Parathyroid adenoma (tissue), 2 donors: ENCODE results near the gene FARS2.

Source experiments
- H2AFZ ChIP-seq: fragments of 300-600 bp; sonication (generic); one replicate; pipeline ENCODE4 v1.7.0; 2017; ENCODE audit warnings: antibody characterized with exemption, mild to moderate bottlenecking
- H3K27ac ChIP-seq: fragments of 300-600 bp; sonication (generic); one replicate; pipeline ENCODE4 v1.7.0; 2017
- H3K27me3 ChIP-seq: fragments of 300-600 bp; sonication (generic); one replicate; pipeline ENCODE4 v1.7.0; 2017; ENCODE audit warnings: low read length; ENCODE audit not compliant: control insufficient read depth, insufficient read depth
- H3K36me3 ChIP-seq: fragments of 300-600 bp; sonication (generic); one replicate; pipeline ENCODE4 v1.7.0; 2017; ENCODE audit warnings: low read length; ENCODE audit not compliant: control insufficient read depth, insufficient read depth
- H3K4me1 ChIP-seq: fragments of 300-600 bp; sonication (generic); one replicate; pipeline ENCODE4 v1.7.0; 2017; ENCODE audit warnings: control low read depth
- H3K4me2 ChIP-seq: fragments of 300-600 bp; sonication (generic); one replicate; pipeline ENCODE4 v1.7.0; 2017; ENCODE audit warnings: low read length
- H3K4me3 ChIP-seq: fragments of 300-600 bp; sonication (generic); one replicate; pipeline ENCODE4 v1.7.0; 2017; ENCODE audit warnings: low read depth, low read length
- H3K79me2 ChIP-seq: fragments of 300-600 bp; sonication (generic); one replicate; pipeline ENCODE4 v1.7.0; 2017; ENCODE audit warnings: control low read depth
- H3K9ac ChIP-seq: fragments of 300-600 bp; sonication (generic); one replicate; pipeline ENCODE4 v1.7.0; 2017; ENCODE audit warnings: mild to moderate bottlenecking
- H3K9me3 ChIP-seq: fragments of 300-600 bp; sonication (generic); one replicate; pipeline ENCODE4 v1.7.0; 2017; ENCODE audit warnings: low read length; ENCODE audit not compliant: control insufficient read depth
- TF ChIP-seq, protein P1 (sequence below): fragments of 300-600 bp; sonication (generic); IDR thresholded peaks from one replicate; pipeline ENCODE4 v1.7.0; 2017; ENCODE audit warnings: antibody characterized with exemption, mild to moderate bottlenecking
- donor health status: primary hyperparathyroidism.

FARS2 gene

GRCh38 chr6:5567352-5567751 is 306.0 kb downstream of the FARS2 start:
- Histone ChIP-seq H3K27ac (no peak overlapping the region), H3K9me3 (no peaks in the 10 kb centered on the region), H3K9ac (no peak overlapping the region), H3K27me3 (no peaks in the 10 kb centered on the region), H2AFZ (no peak overlapping the region), H3K36me3 (no peaks in the 10 kb centered on the region), H3K4me1 (no peaks in the 10 kb centered on the region), H3K4me3 (no peak overlapping the region), H3K4me2 (no peak overlapping the region), H3K79me2 (no peaks in the 10 kb centered on the region)
- TF ChIP-seq, protein P1, sequence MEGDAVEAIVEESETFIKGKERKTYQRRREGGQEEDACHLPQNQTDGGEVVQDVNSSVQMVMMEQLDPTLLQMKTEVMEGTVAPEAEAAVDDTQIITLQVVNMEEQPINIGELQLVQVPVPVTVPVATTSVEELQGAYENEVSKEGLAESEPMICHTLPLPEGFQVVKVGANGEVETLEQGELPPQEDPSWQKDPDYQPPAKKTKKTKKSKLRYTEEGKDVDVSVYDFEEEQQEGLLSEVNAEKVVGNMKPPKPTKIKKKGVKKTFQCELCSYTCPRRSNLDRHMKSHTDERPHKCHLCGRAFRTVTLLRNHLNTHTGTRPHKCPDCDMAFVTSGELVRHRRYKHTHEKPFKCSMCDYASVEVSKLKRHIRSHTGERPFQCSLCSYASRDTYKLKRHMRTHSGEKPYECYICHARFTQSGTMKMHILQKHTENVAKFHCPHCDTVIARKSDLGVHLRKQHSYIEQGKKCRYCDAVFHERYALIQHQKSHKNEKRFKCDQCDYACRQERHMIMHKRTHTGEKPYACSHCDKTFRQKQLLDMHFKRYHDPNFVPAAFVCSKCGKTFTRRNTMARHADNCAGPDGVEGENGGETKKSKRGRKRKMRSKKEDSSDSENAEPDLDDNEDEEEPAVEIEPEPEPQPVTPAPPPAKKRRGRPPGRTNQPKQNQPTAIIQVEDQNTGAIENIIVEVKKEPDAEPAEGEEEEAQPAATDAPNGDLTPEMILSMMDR: no peak

DNA sequence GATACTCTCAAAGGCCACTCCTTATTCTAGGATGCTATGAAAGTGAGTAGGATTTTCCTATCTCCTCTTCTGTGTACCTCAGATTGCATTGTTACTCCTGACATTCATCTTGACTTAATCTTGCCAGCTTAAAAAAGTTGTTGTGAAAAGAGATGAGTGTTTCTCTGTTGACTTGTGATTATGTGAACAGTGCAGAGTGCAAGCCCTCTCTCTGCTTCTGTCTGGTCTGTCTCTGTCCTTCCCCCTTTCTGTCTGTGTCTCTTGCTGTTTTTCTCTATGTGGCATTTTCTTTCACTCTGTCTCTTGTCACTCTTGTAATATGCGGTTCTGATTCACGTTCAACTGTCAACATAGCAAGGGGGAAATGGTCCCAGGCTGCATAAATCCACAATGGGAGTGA is 306.6 kb downstream of the FARS2 start:
- Histone ChIP-seq H3K9ac (no peak overlapping the region), H3K27ac (no peak overlapping the region), H3K79me2 (no peaks in the 10 kb centered on the region), H3K27me3 (no peaks in the 10 kb centered on the region), H3K4me2 (no peak overlapping the region), H3K4me1 (no peaks in the 10 kb centered on the region), H3K9me3 (no peaks in the 10 kb centered on the region), H3K36me3 (no peaks in the 10 kb centered on the region), H3K4me3 (no peak overlapping the region), H2AFZ (no peak overlapping the region)
- TF ChIP-seq, protein P1: no peak

DNA sequence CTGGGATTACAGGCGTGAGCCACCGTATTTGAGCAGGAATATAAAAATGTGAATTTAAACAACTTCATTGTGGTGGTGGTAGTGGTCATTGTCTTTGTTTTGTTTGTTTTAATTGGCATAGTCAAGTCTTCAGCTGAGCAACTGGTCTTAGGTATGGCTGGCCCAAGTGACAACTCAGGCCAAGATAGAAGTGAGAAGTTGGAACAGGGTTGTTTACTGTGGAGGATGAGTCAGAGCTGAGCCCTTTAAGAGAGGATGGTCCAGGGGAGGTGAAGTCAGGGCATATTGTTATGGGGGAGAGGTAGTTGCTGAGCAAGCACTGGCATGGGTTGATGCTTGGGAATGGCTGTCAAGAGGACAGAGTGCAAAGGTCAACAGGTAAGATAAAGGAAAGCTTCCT is 308.2 kb downstream of the FARS2 start:
- Histone ChIP-seq H3K9ac (no peak overlapping the region), H3K79me2 (no peaks in the 10 kb centered on the region), H3K36me3 (no peaks in the 10 kb centered on the region), H3K4me2 (no peak overlapping the region), H3K27ac (no peak overlapping the region), H3K4me1 (no peaks in the 10 kb centered on the region), H3K27me3 (no peaks in the 10 kb centered on the region), H2AFZ (no peak overlapping the region), H3K4me3 (no peak overlapping the region), H3K9me3 (no peaks in the 10 kb centered on the region)
- TF ChIP-seq, protein P1: no peak

GRCh38 chr6:5570641-5571040 is 309.3 kb downstream of the FARS2 start:
- Histone ChIP-seq H3K27me3 (no peaks in the 10 kb centered on the region), H3K4me1 (no peaks in the 10 kb centered on the region), H3K4me2 (no peak overlapping the region), H3K79me2 (no peaks in the 10 kb centered on the region), H3K4me3 (no peak overlapping the region), H2AFZ (no peak overlapping the region), H3K27ac (no peak overlapping the region), H3K36me3 (no peaks in the 10 kb centered on the region), H3K9me3 (no peaks in the 10 kb centered on the region), H3K9ac (no peak overlapping the region)
- TF ChIP-seq, protein P1: no peak

DNA sequence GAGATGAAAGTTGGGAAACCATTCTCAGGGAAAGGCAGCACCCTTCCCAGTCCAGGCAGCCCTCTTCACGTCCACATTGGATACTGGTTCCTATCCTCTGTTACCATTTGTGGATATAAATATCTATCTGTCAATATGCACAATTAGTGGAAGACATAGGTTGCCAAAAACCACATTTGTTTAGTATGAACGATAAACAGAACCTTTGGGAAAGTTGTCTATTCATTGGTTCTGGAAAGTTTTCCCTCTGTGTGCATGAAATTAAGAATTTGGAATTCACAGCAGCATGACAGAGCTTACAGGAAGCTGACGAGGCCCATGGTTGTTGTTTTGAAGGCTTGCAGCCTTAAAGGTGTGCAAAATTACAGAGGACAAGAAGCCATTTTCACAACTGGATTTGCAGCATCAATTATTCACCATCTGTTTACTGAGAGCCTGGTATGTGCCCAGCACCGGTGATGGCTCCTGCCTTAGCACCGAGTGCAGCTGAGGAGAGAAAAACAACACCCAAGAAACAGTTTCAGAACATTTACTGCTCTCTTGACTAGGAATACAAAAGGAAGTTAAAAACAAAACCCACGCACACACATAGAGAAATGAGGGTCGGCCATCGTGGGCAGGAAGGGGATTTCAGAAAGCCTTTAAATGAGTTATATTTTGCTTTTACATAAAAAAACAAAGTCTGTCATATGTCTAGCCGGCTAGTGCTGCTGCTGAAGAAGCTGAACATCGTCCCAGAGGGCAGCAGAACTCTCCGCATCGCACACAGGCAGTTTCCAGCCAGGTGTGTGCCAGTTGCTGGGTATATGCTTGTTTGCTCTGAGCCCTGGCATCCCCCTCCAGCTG is 319.6 kb downstream of the FARS2 start:
- no peak overlapping the region for H3K4me3 ChIP-seq
- H3K27me3 ChIP-seq: no peaks in the 10 kb centered on the region
- no peak overlapping the region for H3K27ac ChIP-seq
- H3K36me3 ChIP-seq: no peaks in the 10 kb centered on the region
- H3K4me1 ChIP-seq: no peaks in the 10 kb centered on the region
- TF ChIP-seq, protein P1: no peak
- H3K4me2 ChIP-seq: no peak overlapping the region
- no peak overlapping the region for H3K9ac ChIP-seq
- H2AFZ ChIP-seq: no peak overlapping the region
- H3K9me3 ChIP-seq: no peaks in the 10 kb centered on the region
- H3K79me2 ChIP-seq: no peaks in the 10 kb centered on the region
